Measurements from ENCODE around the gene POLR2M.

POLR2M gene

DNA sequence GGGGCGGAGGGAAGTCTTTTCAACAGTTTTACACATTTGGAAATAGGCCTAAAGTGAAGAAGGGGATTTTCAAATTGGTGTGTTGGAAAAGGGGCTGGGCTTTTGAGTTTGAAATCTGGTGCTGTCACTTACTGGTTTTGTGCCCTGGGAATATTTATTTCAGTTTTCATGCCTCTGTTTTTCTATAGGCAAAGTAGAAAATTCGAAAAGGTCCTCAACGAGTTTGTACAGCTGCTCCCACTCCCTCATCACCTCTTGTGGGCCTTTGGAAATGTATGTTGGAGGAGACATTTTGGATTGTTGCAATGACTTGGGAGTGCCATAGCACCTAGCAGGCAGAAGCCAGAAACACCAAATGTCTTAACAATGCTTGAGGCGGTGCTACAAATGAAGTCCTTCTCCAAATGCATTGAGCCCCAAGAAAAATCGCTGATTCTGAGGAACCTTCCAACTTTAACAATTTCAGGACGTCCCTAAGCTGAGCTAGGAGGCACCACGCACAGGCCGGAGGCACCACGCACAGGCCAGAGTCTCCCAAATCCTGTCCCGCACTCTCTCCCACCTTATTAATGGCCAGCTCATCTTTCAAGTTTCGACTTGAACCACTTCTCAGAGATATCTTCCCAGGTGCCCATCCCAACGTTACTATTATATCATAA is 639 bp upstream of the POLR2M start:
- Mint-ChIP-seq H3K4me3 (peak overlapping the region; percentile 82), H3K9me3 (no peaks in the 10 kb centered on the region), H3K27me3 (ENCODE audit: low read depth) (peaks cover 7% of the 10 kb centered on the region), H3K36me3 (ENCODE audit: low read depth) (peaks cover 19% of the 10 kb centered on the region), H3K27ac (peak overlapping the region; percentile 88), H3K4me1 (ENCODE audit: low read depth) (peaks cover 47% of the 10 kb centered on the region)

GRCh38 chr15:57708047-57708446 is 1.5 kb downstream of the POLR2M start:
- Mint-ChIP-seq H3K36me3 (ENCODE audit: low read depth) (peaks cover 37% of the 10 kb centered on the region), H3K4me1 (ENCODE audit: low read depth) (peaks cover 52% of the 10 kb centered on the region), H3K27me3 (ENCODE audit: low read depth) (no peaks in the 10 kb centered on the region), H3K9me3 (no peaks in the 10 kb centered on the region), H3K4me3 (peak overlapping the region; percentile 82), H3K27ac (peak overlapping the region; percentile 88)

DNA sequence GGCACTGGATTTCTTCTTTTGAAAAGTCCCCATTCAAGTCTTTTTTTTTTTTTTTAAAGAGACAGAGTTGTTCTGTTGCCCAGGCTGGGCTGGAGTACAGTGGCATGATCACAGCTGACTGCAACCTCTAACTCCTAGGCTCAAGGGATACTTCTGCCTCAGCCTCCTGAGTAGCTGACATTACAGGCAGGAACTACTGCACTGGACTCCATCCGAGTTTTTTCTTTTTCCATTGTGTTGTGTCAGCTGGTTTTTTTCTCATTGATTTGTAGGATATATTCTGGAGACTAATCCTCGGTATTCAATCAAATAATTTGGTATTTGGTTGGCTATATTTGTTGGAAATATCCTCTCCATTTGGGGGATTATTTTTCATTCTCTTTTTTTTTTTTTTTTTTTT is 11.8 kb downstream of the POLR2M start:
- Mint-ChIP-seq H3K9me3 (peaks cover 4% of the 10 kb centered on the region), H3K36me3 (ENCODE audit: low read depth) (peaks cover 35% of the 10 kb centered on the region), H3K4me1 (ENCODE audit: low read depth) (peaks cover 1% of the 10 kb centered on the region), H3K27ac (no peak overlapping the region), H3K4me3 (no peak overlapping the region), H3K27me3 (ENCODE audit: low read depth) (no peaks in the 10 kb centered on the region)

GRCh38 chr15:57720867-57721266 is 14.4 kb downstream of the POLR2M start:
- peaks cover 24% of the 10 kb centered on the region for H3K36me3 Mint-ChIP-seq (ENCODE audit: low read depth)
- H3K27me3 Mint-ChIP-seq (ENCODE audit: low read depth): no peaks in the 10 kb centered on the region
- H3K4me3 Mint-ChIP-seq: no peak overlapping the region
- no peaks in the 10 kb centered on the region for H3K4me1 Mint-ChIP-seq (ENCODE audit: low read depth)
- no peak overlapping the region for H3K27ac Mint-ChIP-seq
- peaks cover 4% of the 10 kb centered on the region for H3K9me3 Mint-ChIP-seq

DNA sequence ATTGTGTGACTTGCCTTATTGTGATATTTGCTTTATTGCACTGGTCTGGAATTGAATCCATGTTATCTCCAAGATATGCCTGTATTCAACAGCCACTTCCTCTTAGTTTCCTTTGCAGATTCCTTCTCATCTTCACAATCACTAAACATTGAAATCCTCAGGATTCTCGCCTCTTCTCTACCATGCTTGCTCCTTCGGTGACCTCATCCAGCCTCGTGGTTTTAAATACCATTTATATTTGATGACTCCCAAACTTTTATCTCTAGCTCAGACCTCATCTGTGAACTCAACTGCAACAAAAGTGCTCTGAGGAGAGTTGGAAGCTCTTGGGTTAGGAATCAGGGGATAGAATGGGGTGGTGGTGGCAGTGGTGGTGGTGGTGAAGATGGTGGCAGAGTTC is 19.9 kb downstream of the POLR2M start:
- Mint-ChIP-seq H3K4me3 (no peak overlapping the region), H3K9me3 (no peaks in the 10 kb centered on the region), H3K36me3 (ENCODE audit: low read depth) (peaks cover 4% of the 10 kb centered on the region), H3K4me1 (ENCODE audit: low read depth) (no peaks in the 10 kb centered on the region), H3K27me3 (ENCODE audit: low read depth) (no peaks in the 10 kb centered on the region), H3K27ac (no peak overlapping the region)

DNA sequence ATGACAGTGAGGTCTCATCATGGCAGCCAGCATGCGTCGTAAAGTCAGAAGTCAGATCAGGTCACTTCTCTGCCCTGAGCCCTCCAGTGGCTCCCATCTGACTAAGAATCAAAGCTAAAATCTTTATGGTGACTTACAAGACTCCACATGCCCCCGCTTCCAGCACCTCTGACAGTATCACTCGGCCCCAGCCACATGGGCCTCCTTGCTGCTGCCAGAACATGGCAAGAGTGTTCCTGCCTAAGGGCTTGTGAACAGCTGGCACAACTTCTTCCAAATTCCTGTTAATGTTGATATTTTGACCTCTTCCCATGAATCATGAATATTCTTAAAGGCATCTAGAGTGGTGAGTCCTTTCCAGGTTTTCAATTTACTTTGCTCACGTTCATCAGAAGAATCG is 20.5 kb downstream of the POLR2M start:
- Mint-ChIP-seq H3K36me3 (ENCODE audit: low read depth) (peaks cover 4% of the 10 kb centered on the region), H3K27ac (no peak overlapping the region), H3K9me3 (no peaks in the 10 kb centered on the region), H3K4me3 (no peak overlapping the region), H3K27me3 (ENCODE audit: low read depth) (no peaks in the 10 kb centered on the region), H3K4me1 (ENCODE audit: low read depth) (no peaks in the 10 kb centered on the region)

- no peak overlapping the region for H3K4me3 Mint-ChIP-seq
- H3K27ac Mint-ChIP-seq: no peak overlapping the region
- peaks cover 2% of the 10 kb centered on the region for H3K36me3 Mint-ChIP-seq (ENCODE audit: low read depth)
- no peaks in the 10 kb centered on the region for H3K27me3 Mint-ChIP-seq (ENCODE audit: low read depth)
- no peaks in the 10 kb centered on the region for H3K9me3 Mint-ChIP-seq
- H3K4me1 Mint-ChIP-seq (ENCODE audit: low read depth): no peaks in the 10 kb centered on the region
Measured at GRCh38 chr15:57728436-57728835, 21.9 kb downstream of the POLR2M start.

DNA sequence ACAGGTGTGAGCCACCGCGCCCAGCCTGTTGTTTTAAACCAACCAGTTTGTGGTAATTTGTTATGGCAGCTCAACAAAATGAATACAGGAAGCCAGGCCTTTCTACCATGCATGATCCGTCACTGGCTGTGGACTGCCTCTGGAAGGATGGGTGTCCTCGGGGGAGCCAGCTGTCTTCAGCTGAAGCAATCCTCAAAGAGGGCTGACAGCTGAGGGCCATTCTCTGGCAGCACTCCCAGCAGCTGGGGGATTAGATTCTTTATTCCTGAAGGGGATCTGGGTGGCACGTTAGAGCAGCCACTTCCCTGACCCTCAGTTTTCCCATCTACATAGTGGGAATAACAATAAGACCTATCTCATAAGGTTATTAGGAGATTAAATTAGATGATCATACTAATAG is 24.4 kb downstream of the POLR2M start:
- no peaks in the 10 kb centered on the region for H3K36me3 Mint-ChIP-seq (ENCODE audit: low read depth)
- H3K27me3 Mint-ChIP-seq (ENCODE audit: low read depth): no peaks in the 10 kb centered on the region
- H3K27ac Mint-ChIP-seq: no peak overlapping the region
- no peaks in the 10 kb centered on the region for H3K9me3 Mint-ChIP-seq
- no peaks in the 10 kb centered on the region for H3K4me1 Mint-ChIP-seq (ENCODE audit: low read depth)
- no peak overlapping the region for H3K4me3 Mint-ChIP-seq

DNA sequence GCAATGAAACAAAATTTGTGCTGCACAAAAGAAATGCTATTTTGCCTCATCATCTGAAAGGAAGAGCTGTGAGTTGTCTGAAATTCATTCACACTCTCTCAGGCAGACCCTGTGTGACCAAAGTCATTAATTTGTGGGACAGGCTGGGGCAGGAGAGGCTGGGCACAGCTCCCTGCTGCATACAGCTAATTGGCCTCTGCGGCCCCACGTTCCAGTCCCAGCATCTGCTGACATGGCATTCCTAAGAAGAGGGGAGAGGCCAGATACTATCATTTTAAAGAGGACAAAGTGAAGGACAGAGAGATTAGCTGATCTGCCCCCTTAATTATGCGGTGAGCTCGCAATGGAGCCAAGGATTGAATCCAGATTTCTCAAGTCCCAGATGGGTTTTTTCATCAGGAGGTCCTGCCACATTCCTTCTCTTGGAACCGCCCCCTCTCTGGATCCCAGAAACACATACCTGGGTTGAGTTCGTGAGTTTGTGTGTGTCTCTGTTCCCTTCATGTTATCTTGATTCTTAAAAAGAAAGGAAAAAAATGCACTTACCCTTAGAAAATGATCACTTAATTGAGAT is 25.1 kb downstream of the POLR2M start:
- Mint-ChIP-seq H3K4me3 (no peak overlapping the region), H3K4me1 (ENCODE audit: low read depth) (no peaks in the 10 kb centered on the region), H3K9me3 (peaks cover under 1% of the 10 kb centered on the region), H3K36me3 (ENCODE audit: low read depth) (no peaks in the 10 kb centered on the region), H3K27me3 (ENCODE audit: low read depth) (no peaks in the 10 kb centered on the region), H3K27ac (no peak overlapping the region)

DNA sequence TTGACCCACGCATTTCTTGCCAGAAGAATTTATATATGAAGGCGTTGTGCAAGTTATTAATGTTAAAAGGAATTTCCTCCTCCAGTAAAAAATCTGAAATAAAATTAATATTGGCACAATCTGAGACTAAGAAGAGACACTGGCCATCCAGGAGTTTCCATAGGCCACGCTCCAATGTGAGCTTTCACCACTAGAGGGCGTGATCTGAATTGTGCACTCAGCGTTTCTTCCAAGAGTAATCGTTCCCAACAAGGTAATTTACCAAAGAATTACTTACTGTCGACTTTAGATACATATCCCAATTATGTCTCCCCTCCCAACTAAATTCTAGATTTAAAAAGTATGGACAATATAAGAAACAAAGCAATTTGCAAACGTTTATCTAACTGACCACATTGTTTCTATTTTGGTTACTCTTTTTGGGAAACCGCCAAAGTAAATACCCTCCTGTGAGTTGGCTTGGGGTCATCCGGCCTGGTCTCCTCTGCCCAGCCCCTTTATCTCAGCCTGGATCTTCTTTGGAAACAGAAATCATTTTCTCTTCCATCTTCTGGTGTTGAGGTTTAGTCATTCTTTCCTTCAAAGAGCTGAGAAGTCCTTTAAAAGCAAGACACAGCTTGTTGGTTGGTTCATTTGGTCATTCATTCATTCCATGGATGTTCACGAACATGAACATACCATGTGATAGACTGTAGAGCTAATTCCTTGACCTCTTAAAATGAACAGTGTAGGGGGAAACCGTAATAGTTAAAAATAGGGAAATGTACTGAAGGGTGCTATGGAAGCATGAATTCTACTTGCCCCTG is 26.2 kb downstream of the POLR2M start:
- H3K36me3 Mint-ChIP-seq (ENCODE audit: low read depth): no peaks in the 10 kb centered on the region
- peaks cover 3% of the 10 kb centered on the region for H3K4me1 Mint-ChIP-seq (ENCODE audit: low read depth)
- peaks cover 6% of the 10 kb centered on the region for H3K9me3 Mint-ChIP-seq
- peaks cover 6% of the 10 kb centered on the region for H3K27me3 Mint-ChIP-seq (ENCODE audit: low read depth)
- no peak overlapping the region for H3K27ac Mint-ChIP-seq
- H3K4me3 Mint-ChIP-seq: no peak overlapping the region

GRCh38 chr15:57734860-57735259 is 28.3 kb downstream of the POLR2M start:
- Mint-ChIP-seq H3K9me3 (peaks cover 6% of the 10 kb centered on the region), H3K4me1 (ENCODE audit: low read depth) (peaks cover 5% of the 10 kb centered on the region), H3K4me3 (no peak overlapping the region), H3K27me3 (ENCODE audit: low read depth) (peaks cover 6% of the 10 kb centered on the region), H3K27ac (no peak overlapping the region), H3K36me3 (ENCODE audit: low read depth) (no peaks in the 10 kb centered on the region)

GRCh38 chr15:57735431-57735830 is 28.9 kb downstream of the POLR2M start:
- Mint-ChIP-seq H3K4me1 (ENCODE audit: low read depth) (peaks cover 5% of the 10 kb centered on the region), H3K4me3 (no peak overlapping the region), H3K27me3 (ENCODE audit: low read depth) (peaks cover 6% of the 10 kb centered on the region), H3K27ac (no peak overlapping the region), H3K36me3 (ENCODE audit: low read depth) (no peaks in the 10 kb centered on the region), H3K9me3 (peaks cover 6% of the 10 kb centered on the region)

GRCh38 chr15:57735891-57736290 is 29.4 kb downstream of the POLR2M start:
- Mint-ChIP-seq H3K9me3 (peaks cover 6% of the 10 kb centered on the region), H3K4me3 (no peak overlapping the region), H3K27ac (no peak overlapping the region), H3K36me3 (ENCODE audit: low read depth) (no peaks in the 10 kb centered on the region), H3K4me1 (ENCODE audit: low read depth) (peaks cover 5% of the 10 kb centered on the region), H3K27me3 (ENCODE audit: low read depth) (peaks cover 6% of the 10 kb centered on the region)

GRCh38 chr15:57736591-57736990 is 30.1 kb downstream of the POLR2M start:
- Mint-ChIP-seq H3K4me3 (no peak overlapping the region), H3K4me1 (ENCODE audit: low read depth) (peaks cover 5% of the 10 kb centered on the region), H3K27me3 (ENCODE audit: low read depth) (peaks cover 6% of the 10 kb centered on the region), H3K36me3 (ENCODE audit: low read depth) (no peaks in the 10 kb centered on the region), H3K27ac (no peak overlapping the region), H3K9me3 (peaks cover 6% of the 10 kb centered on the region)

- peaks cover 6% of the 10 kb centered on the region for H3K9me3 Mint-ChIP-seq
- no peak overlapping the region for H3K27ac Mint-ChIP-seq
- H3K4me1 Mint-ChIP-seq (ENCODE audit: low read depth): peaks cover 5% of the 10 kb centered on the region
- H3K4me3 Mint-ChIP-seq: no peak overlapping the region
- H3K36me3 Mint-ChIP-seq (ENCODE audit: low read depth): no peaks in the 10 kb centered on the region
- H3K27me3 Mint-ChIP-seq (ENCODE audit: low read depth): peaks cover 6% of the 10 kb centered on the region
Measured at GRCh38 chr15:57738734-57739237, 32.3 kb downstream of the POLR2M start.
